Stimulated activated CD8-positive, alpha-beta memory T cell treated with anti-CD3 and anti-CD28 coated beads, Interleukin-4, amount 100 ng/mL, for 48 hours (primary cell): ENCODE measurements around the gene DIRAS1.

ENCODE experiments used
- DNase-seq: peaks from one replicate; pipeline ENCODE4 v3.0.0-alpha.2; 2020

The DIRAS1 gene

GRCh38 chr19:2720777-2721569 is at the start of gene DIRAS1:
DIRAS1 (minus strand) TSS chr19:2721372; CDS start chr19:2717806, 3,566 bp downstream.
- DNase-seq = no peak

- no peak for DNase-seq
These were observed 49.2 kb upstream of the DIRAS1 start for GRCh38 chr19:2770055-2771013.

- DNase-seq = no peak
These were observed 48.0 kb upstream of the DIRAS1 start for GRCh38 chr19:2769218-2769617.

- DNase-seq = no peak
These were observed 47.4 kb upstream of the DIRAS1 start for GRCh38 chr19:2768365-2769132.

GRCh38 chr19:2767688-2768087 is 46.5 kb upstream of the DIRAS1 start:
- DNase-seq = no peak

- no peak for DNase-seq
These were observed 45.6 kb upstream of the DIRAS1 start for GRCh38 chr19:2766594-2767372.

GRCh38 chr19:2765376-2765775 is 44.2 kb upstream of the DIRAS1 start:
- no peak for DNase-seq

- no peak for DNase-seq
These were observed 43.8 kb upstream of the DIRAS1 start for GRCh38 chr19:2764945-2765344.

- DNase-seq = no peak
These were observed 42.5 kb upstream of the DIRAS1 start for GRCh38 chr19:2763687-2764086.

GRCh38 chr19:2762783-2763496 is 41.8 kb upstream of the DIRAS1 start:
- no peak for DNase-seq

- no peak for DNase-seq
These were observed 41.0 kb upstream of the DIRAS1 start for GRCh38 chr19:2761876-2762782.

GRCh38 chr19:2761309-2761677 is 40.1 kb upstream of the DIRAS1 start:
- DNase-seq = no peak

GRCh38 chr19:2759965-2760364 is 38.8 kb upstream of the DIRAS1 start:
- DNase-seq = no peak

- no peak for DNase-seq
These were observed 38.2 kb upstream of the DIRAS1 start for GRCh38 chr19:2759362-2759761.

- no peak for DNase-seq
These were observed 37.6 kb upstream of the DIRAS1 start for GRCh38 chr19:2758601-2759313.

- no peak for DNase-seq
These were observed 36.0 kb upstream of the DIRAS1 start for GRCh38 chr19:2756921-2757881.

- DNase-seq = no peak
These were observed 35.3 kb upstream of the DIRAS1 start for GRCh38 chr19:2756477-2756876.

GRCh38 chr19:2755811-2756210 is 34.6 kb upstream of the DIRAS1 start:
- DNase-seq = no peak

- no peak for DNase-seq
These were observed 34.2 kb upstream of the DIRAS1 start for GRCh38 chr19:2755448-2755705.
